Measurements from ENCODE around the gene GPR31.
"Not testable (repeated sequence)": the region's sequence is repeated elsewhere in the genome, so short reads cannot be mapped to it uniquely, and the experiment has no call there.

The GPR31 gene

GRCh38 chr6:167157863-167158262 is at the start of gene GPR31:
GPR31 (minus strand) TSS chr6:167157980; CDS start chr6:167157831, 149 bp downstream.
- H3K36me3 ChIP-seq (ENCODE audit: insufficient read depth, low read length) = no peaks in the 10 kb centered on the region
- no peaks in the 10 kb centered on the region for H3K9me3 ChIP-seq (ENCODE audit: low read depth, low read length)
- H3K27ac ChIP-seq = no peak within 1 kb of the TSS
- no peak within 1 kb of the TSS for H3K9ac ChIP-seq (ENCODE audit: insufficient read length)
- H3K4me3 ChIP-seq = no peak within 1 kb of the TSS
- no peak for DNase-seq (ENCODE audit: low read depth, low spot score)
- TF ChIP-seq EZH2 (IDR thresholded peaks at IDR 0.05) (no peak), POLR2AphosphoS5 (IDR thresholded peaks at IDR 0.05; ENCODE audit: borderline replicate concordance, low read depth, low read length) (no peak), FOXP2 (optimal IDR thresholded peaks at IDR 0.05; ENCODE audit: control extremely low read depth, extremely low read length, insufficient read depth) (no peak)

- no peak overlapping the region for H3K27ac ChIP-seq
- H3K4me3 ChIP-seq = no peak overlapping the region
- DNase-seq (ENCODE audit: low read depth, low spot score) = no peak
- H3K9ac ChIP-seq (ENCODE audit: insufficient read length) = no peak overlapping the region
- no peaks in the 10 kb centered on the region for H3K9me3 ChIP-seq (ENCODE audit: low read depth, low read length)
- no peaks in the 10 kb centered on the region for H3K36me3 ChIP-seq (ENCODE audit: insufficient read depth, low read length)
- TF ChIP-seq FOXP2 (optimal IDR thresholded peaks at IDR 0.05; ENCODE audit: control extremely low read depth, extremely low read length, insufficient read depth) (no peak), POLR2AphosphoS5 (IDR thresholded peaks at IDR 0.05; ENCODE audit: borderline replicate concordance, low read depth, low read length) (no peak), EZH2 (IDR thresholded peaks at IDR 0.05) (no peak)
These were observed 49.7 kb upstream of the GPR31 start for GRCh38 chr6:167207527-167207926.

GRCh38 chr6:167205316-167205715 is 47.5 kb upstream of the GPR31 start:
- not testable (repeated sequence) for H3K4me3 ChIP-seq; H3K27ac ChIP-seq; DNase-seq (ENCODE audit: low read depth, low spot score); H3K9ac ChIP-seq (ENCODE audit: insufficient read length); H3K9me3 ChIP-seq (ENCODE audit: low read depth, low read length); H3K36me3 ChIP-seq (ENCODE audit: insufficient read depth, low read length)

GRCh38 chr6:167204059-167204348 is 46.2 kb upstream of the GPR31 start:
- H3K9me3 ChIP-seq (ENCODE audit: low read depth, low read length); H3K4me3 ChIP-seq; H3K27ac ChIP-seq; DNase-seq (ENCODE audit: low read depth, low spot score); H3K9ac ChIP-seq (ENCODE audit: insufficient read length); H3K36me3 ChIP-seq (ENCODE audit: insufficient read depth, low read length): not testable (repeated sequence)

GRCh38 chr6:167203261-167204058 is 45.7 kb upstream of the GPR31 start:
- not testable (repeated sequence) for H3K36me3 ChIP-seq (ENCODE audit: insufficient read depth, low read length); H3K9me3 ChIP-seq (ENCODE audit: low read depth, low read length); H3K27ac ChIP-seq; DNase-seq (ENCODE audit: low read depth, low spot score); H3K9ac ChIP-seq (ENCODE audit: insufficient read length); H3K4me3 ChIP-seq

- H3K36me3 ChIP-seq (ENCODE audit: insufficient read depth, low read length); H3K4me3 ChIP-seq; DNase-seq (ENCODE audit: low read depth, low spot score); H3K9me3 ChIP-seq (ENCODE audit: low read depth, low read length); H3K27ac ChIP-seq; H3K9ac ChIP-seq (ENCODE audit: insufficient read length): not testable (repeated sequence)
These were observed 44.8 kb upstream of the GPR31 start for GRCh38 chr6:167202613-167203012.

- H3K36me3 ChIP-seq (ENCODE audit: insufficient read depth, low read length) = no peaks in the 10 kb centered on the region
- no peak overlapping the region for H3K4me3 ChIP-seq
- H3K9ac ChIP-seq (ENCODE audit: insufficient read length) = no peak overlapping the region
- no peak for TF ChIP-seq FOXP2 (optimal IDR thresholded peaks at IDR 0.05; ENCODE audit: control extremely low read depth, extremely low read length, insufficient read depth)
- TF ChIP-seq POLR2AphosphoS5 (IDR thresholded peaks at IDR 0.05; ENCODE audit: borderline replicate concordance, low read depth, low read length) = no peak
- TF ChIP-seq EZH2 (IDR thresholded peaks at IDR 0.05) = no peak
- DNase-seq (ENCODE audit: low read depth, low spot score) = no peak
- H3K27ac ChIP-seq = no peak overlapping the region
- no peaks in the 10 kb centered on the region for H3K9me3 ChIP-seq (ENCODE audit: low read depth, low read length)
These were observed 43.0 kb upstream of the GPR31 start for GRCh38 chr6:167200806-167201205.

GRCh38 chr6:167195941-167196610 is 38.3 kb upstream of the GPR31 start:
- not testable (repeated sequence) for H3K9ac ChIP-seq (ENCODE audit: insufficient read length); H3K36me3 ChIP-seq (ENCODE audit: insufficient read depth, low read length); H3K4me3 ChIP-seq; DNase-seq (ENCODE audit: low read depth, low spot score); H3K9me3 ChIP-seq (ENCODE audit: low read depth, low read length); H3K27ac ChIP-seq

- not testable (repeated sequence) for H3K9me3 ChIP-seq (ENCODE audit: low read depth, low read length); H3K4me3 ChIP-seq; DNase-seq (ENCODE audit: low read depth, low spot score); H3K27ac ChIP-seq; H3K36me3 ChIP-seq (ENCODE audit: insufficient read depth, low read length); H3K9ac ChIP-seq (ENCODE audit: insufficient read length)
These were observed 35.8 kb upstream of the GPR31 start for GRCh38 chr6:167193515-167194125.

GRCh38 chr6:167191043-167191583 is 33.3 kb upstream of the GPR31 start:
- not testable (repeated sequence) for H3K4me3 ChIP-seq; H3K27ac ChIP-seq; H3K9ac ChIP-seq (ENCODE audit: insufficient read length); H3K36me3 ChIP-seq (ENCODE audit: insufficient read depth, low read length); H3K9me3 ChIP-seq (ENCODE audit: low read depth, low read length); DNase-seq (ENCODE audit: low read depth, low spot score)

GRCh38 chr6:167187275-167187674 is 29.5 kb upstream of the GPR31 start:
- DNase-seq (ENCODE audit: low read depth, low spot score); H3K9me3 ChIP-seq (ENCODE audit: low read depth, low read length); H3K27ac ChIP-seq; H3K9ac ChIP-seq (ENCODE audit: insufficient read length); H3K4me3 ChIP-seq; H3K36me3 ChIP-seq (ENCODE audit: insufficient read depth, low read length): not testable (repeated sequence)

GRCh38 chr6:167185101-167185500 is 27.3 kb upstream of the GPR31 start:
- not testable (repeated sequence) for DNase-seq (ENCODE audit: low read depth, low spot score); H3K27ac ChIP-seq; H3K9me3 ChIP-seq (ENCODE audit: low read depth, low read length); H3K9ac ChIP-seq (ENCODE audit: insufficient read length); H3K4me3 ChIP-seq; H3K36me3 ChIP-seq (ENCODE audit: insufficient read depth, low read length)

- not testable (repeated sequence) for H3K4me3 ChIP-seq; H3K36me3 ChIP-seq (ENCODE audit: insufficient read depth, low read length); H3K27ac ChIP-seq; DNase-seq (ENCODE audit: low read depth, low spot score); H3K9ac ChIP-seq (ENCODE audit: insufficient read length); H3K9me3 ChIP-seq (ENCODE audit: low read depth, low read length)
These were observed 25.1 kb upstream of the GPR31 start for GRCh38 chr6:167182913-167183314.
